ENCODE measurements around the gene S100A9.
"Not testable (repeated sequence)": the region's sequence is repeated elsewhere in the genome, so short reads cannot be mapped to it uniquely, and the experiment has no call there.

S100A9 gene

DNA sequence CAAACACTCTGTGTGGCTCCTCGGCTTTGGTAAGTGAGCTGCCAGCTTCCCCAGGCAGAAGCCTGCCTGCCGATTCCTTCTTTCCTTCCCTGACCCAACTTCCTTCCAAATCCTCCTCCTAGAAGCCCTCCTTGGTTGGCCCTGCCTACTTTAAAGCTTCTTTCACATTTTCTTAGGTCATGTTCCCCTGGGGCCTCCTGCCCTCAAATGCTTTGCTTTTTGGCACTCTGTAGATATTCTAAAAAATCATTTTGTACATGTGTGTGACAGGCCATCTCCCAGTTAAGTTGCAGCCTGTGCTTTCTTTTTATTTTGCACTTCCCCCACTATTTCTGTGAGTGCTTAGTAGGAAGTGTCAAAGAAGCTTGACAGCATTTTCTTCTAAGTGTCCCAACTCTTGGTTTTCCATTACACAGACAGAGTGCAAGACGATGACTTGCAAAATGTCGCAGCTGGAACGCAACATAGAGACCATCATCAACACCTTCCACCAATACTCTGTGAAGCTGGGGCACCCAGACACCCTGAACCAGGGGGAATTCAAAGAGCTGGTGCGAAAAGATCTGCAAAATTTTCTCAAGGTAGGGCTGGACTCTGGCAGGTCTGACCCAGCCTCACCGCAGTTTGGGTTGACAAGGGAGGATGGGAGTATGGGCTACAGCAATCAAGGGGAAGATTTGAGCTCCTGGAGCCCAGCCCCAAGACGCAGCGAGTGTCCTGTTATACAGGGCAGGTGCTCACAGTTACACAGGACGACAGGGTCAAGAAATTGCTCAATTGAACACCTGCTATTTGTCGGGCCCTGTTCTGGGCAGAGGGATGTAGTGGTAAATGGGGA, at the start of gene S100A9:
TSS of gene S100A9 (plus strand) at position 2 of the 838 bp plus-strand sequence. CDS start at position 432, 430 bp downstream.
- no peak for DNase-seq

- DNase-seq, result no peak
Measured at GRCh38 chr1:153308540-153308939, 49.1 kb upstream of the S100A9 start.

DNA sequence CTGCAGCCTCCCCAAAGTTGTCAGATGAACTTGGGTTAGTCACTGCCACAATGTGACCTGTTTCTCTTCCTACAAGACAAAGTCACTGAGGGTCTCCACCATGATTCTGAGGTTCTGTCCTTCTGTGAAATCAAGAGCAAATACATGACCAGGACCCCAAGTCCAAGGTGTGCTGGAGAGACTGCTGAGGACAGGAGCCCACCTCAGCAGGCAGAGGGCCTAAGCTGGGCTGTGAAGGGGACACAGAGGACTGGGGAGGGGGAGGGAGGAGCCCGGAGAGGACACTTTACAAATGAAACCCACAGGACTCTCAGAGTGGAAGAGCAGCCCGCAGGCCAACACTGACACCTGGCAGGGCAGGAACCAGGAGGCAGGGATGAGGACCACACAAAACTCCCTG, 48.2 kb upstream of the S100A9 start:
- DNase-seq, result no peak

DNA sequence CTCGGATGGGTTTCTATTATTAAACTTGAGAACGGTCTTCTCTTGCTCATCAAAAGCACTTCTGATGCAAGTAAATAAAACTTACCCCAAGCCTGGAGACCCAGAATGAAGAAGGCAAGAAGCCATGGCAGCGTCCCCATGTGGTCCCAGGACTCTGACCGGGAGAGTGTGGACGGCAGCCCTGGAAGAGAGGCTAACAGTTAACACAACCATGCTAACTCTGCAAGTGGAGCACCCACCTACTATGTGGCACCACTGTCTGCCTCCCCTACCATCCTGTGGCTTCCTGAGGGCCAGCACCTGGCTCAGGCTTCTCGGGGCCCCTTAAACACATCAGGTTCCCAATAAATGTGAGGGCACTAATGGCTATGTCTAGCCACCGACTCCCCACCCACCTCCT, 47.1 kb upstream of the S100A9 start:
- DNase-seq, result no peak

DNA sequence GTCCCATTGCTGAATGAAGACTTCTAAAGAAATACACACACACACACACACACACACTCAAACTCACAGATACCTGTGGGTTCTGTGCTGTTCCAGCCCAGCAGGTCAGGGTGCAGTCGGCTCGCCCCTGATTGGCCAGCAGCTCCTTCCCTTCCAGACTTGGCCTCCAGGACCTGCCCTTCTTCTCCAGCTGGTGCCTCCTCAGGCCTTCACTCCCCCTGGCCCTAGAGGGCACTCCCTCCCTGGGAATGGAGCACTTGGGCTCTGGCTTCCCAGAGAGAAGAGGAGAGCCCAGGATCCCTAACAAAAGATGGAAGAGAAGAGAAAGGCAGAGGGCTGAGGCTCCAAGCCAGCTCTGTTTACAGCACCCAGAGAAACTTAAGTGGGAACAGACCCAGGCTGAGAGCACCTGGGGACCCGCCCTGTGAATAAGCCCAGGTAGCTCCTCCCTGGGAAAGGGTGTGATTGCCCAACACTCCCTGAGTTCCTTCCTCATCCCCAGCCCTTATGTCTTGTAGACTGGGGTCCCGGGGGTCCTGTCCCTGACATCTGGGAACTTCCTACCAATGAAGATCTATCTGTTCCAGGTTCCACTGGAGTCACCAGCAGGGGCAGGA, 45.0 kb upstream of the S100A9 start, which contains the start of gene PGLYRP3:
TSS of gene PGLYRP3 (minus strand) at position 383 of the 617 bp plus-strand sequence. CDS start 2,287 bp downstream, outside the sequence.
- no peak for DNase-seq

- no peak for DNase-seq
Measured at GRCh38 chr1:153313288-153313687, 44.4 kb upstream of the S100A9 start.

- not testable (repeated sequence) for DNase-seq
Measured at GRCh38 chr1:153314388-153314787, 43.3 kb upstream of the S100A9 start.

DNA sequence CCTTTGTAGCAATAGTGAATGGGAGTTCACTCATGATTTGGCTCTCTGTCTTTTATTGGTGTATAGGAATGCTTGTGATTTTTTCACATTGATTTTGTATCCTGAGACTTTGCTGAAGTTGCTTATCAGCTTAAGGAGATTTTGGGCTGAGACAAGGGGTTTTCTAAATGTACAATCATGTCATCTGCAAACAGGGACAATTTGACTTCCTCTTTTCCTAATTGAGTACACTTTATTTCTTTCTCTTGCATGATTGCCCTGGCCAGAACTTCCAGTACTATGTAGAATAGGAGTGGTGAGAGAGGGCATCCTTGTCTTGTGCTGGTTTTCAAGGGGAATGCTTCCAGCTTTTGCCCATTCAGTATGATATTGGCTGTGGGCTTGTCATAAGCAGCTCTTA, 41.6 kb upstream of the S100A9 start:
- not testable (repeated sequence) for DNase-seq

DNA sequence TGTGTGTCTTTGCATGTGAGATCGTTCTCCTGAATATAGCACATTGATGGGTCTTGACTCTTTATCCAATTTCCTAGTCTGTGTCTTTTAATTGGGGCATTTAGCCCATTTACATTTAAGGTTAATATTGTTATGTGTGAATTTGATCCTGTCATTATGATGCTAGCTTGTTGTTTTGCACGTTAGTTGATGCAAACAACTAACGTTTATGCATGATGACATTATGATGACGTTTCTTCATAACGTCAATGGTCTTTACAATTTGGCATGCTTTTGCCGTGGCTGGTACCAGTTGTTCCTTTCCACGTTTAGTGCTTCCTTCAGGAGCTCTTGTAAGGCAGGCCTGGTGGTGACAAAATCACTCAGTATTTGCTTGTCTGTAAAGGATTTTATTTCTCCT, 39.5 kb upstream of the S100A9 start:
- not testable (repeated sequence) for DNase-seq

DNA sequence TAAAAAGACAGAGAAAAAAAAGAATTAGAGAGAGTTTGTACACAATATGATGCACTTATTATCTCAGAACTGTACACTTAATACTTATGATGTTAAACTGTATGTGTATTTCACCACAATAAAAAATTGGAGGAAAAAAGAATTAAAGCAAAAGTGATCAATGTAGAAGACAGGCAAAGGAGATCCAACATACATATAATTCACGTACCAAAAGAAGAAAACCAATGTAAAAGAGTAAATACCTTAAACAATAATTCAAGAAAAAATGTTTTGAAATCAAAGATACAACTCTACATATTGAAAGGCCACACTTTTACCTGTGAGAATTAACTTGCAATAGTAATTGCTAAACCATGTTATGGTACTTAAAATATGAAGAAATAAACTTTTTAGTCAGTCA, 35.1 kb upstream of the S100A9 start:
- DNase-seq, result no peak

- no peak for DNase-seq
Measured at GRCh38 chr1:153324912-153325311, 32.7 kb upstream of the S100A9 start.

DNA sequence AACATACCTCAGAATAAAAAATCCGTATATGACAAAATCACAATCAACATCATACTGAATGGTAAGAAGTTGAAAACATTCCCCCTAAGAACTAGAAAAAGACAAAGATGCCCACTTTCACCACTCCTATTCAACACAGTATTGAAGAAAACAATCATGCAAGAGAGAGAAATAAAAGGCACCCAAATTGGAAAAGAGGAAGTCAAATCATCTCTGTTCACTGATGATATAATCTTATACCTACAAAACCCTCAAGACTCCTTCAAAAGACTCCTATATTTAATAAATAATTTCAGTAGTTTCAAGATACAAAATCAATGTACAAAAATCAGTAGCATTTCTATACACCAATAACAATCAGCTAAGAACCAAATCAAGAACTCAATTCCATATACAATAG, 23.8 kb upstream of the S100A9 start:
- no peak for DNase-seq

DNA sequence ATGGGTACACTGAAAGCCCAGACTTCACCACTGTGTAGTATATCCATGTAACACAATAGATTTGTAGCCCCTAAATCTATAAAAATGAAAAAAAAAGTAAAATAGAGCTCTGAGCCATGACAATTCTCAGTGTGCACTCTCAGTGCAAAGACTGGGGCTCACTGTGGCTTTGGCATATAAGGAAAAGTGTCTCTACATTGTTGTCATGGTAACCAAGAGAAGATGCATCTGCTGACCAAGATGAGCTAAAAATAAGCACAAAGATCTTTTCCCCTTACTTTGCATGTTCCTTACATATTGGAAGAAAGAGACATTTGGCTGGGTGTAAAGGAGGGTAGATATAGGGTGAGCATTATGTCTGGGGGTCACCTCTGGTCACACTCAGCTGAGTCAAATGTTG, 21.0 kb upstream of the S100A9 start:
- DNase-seq, result no peak

- no peak for DNase-seq
Measured at GRCh38 chr1:153337980-153338853, 19.4 kb upstream of the S100A9 start.

DNA sequence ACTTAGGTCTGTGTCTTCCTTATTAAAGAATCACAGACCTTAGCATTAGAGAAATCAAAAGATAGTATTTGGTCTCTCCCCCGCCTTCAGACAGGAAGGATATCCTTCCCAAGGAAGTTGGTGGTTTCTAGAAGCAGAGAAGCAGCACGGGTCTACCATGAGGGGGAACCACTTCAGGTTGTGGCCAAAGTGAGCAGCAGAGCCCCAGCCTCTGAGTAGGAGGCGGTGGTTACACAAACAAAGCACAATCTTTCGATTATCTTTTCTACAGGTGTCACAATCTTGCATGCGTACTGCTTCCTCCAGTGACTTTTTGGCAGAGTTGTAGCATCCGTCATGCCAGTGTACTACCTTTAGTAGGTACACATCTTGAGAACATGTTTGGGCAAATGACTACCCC, 17.9 kb upstream of the S100A9 start:
- DNase-seq, result no peak

- DNase-seq, result no peak
Measured at GRCh38 chr1:153340356-153340755, 17.3 kb upstream of the S100A9 start.

- DNase-seq, result no peak
Measured at GRCh38 chr1:153341431-153341934, 16.2 kb upstream of the S100A9 start.

- DNase-seq, result no peak
Measured at GRCh38 chr1:153342178-153342577, 15.5 kb upstream of the S100A9 start.

DNA sequence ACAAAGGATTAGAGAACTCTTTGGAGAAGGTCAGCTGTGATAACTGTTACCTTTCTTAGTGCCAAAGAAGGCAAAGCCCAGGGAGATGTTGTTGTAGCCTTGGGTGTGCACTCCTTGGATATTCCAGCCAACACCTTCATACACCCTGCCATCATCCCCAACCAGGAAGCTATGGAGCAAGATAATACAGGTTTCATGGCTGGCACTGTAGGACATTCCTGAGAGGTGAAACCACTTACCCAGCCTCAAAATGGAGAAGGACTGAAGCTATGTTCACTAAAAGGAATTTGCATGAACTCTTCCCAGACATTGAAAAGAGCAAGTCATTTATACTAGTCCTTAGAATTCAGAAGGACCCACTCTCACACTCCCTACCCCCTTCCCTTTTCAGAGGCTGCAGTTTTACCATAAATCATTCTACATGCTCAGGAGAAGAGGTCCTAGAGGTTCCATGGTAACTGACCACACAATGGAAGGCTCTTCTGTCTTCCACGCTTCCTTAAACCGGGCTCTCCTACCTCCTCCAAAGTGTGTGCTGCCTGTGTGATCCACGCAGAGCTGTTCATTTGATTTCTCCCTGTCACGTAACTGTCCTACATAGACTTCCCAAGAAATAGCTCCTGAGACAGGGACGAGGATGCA, 14.5 kb upstream of the S100A9 start:
- no peak for DNase-seq

DNA sequence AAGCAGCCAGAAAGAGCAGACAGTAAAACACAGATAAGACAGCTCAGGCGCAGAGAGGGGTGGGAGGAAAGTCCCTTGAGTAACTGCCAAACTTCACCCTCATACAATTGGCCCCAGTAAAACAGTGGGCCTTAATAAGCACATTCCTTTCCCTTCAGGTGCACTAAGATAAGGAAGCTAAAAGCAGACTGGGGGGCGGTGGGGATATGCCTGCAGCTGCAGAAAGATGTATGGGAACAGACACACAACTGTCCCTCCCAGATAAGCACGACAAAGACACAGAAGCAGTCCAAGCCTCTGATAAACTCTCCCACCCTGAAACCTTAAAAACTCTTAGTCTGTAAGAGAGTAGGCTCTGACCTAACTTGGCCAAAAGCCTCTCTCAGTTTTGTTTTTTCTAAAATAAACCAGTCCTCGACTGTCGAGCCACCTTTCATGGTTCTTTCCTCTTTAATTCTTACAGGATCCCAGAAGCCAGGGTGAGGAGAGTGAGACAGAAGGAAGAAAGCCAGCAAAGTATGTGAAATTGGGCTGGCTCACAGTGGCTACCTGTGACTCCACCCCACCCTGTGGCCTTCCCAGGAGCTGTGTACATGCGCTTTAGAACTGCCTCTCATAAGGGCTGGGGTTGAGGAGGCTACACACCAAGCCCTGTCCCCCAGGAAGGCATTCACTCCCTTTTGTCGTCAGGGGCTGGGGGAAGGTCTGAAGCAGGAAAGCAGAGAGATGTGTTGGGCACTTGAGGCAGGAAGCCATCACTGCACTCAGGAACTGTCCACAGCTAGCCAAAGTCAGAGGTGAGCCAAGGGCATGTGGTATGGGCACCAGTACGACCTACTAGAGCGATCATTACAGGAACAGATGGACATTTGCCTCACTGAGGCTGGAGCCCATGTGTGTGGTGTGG, 13.6 kb upstream of the S100A9 start:
- no peak for DNase-seq

- no peak for DNase-seq
Measured at GRCh38 chr1:153344718-153345025, 13.0 kb upstream of the S100A9 start.
